ENCODE results near the gene MARK3.

DNA sequence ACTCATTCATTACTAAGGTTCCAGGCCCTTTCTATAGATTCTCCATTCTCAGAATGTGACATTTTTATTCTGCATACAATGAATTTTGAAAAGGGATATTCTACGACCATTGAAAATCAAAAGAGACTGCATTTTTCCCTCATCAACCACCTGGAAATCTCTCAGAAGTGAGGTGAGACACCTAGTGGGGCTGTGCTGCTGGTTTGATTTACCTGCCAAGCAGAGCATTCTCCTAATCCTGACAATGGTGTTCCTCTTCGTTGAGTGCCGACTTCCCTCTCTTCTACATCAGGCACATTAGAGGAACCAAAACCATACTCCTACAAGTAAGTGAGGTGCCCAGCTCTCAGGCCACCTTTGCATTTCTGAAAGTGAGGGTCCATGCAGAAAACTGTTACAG lies 122.5 kb downstream of the MARK3 start:
- TF ChIP-seq, protein P1, sequence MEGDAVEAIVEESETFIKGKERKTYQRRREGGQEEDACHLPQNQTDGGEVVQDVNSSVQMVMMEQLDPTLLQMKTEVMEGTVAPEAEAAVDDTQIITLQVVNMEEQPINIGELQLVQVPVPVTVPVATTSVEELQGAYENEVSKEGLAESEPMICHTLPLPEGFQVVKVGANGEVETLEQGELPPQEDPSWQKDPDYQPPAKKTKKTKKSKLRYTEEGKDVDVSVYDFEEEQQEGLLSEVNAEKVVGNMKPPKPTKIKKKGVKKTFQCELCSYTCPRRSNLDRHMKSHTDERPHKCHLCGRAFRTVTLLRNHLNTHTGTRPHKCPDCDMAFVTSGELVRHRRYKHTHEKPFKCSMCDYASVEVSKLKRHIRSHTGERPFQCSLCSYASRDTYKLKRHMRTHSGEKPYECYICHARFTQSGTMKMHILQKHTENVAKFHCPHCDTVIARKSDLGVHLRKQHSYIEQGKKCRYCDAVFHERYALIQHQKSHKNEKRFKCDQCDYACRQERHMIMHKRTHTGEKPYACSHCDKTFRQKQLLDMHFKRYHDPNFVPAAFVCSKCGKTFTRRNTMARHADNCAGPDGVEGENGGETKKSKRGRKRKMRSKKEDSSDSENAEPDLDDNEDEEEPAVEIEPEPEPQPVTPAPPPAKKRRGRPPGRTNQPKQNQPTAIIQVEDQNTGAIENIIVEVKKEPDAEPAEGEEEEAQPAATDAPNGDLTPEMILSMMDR (IDR thresholded peaks at IDR 0.05) = no peak
- TF ChIP-seq POLR2A (IDR thresholded peaks at IDR 0.05) = no peak
